ENCODE results near the gene AGAP1.

AGAP1 gene

DNA sequence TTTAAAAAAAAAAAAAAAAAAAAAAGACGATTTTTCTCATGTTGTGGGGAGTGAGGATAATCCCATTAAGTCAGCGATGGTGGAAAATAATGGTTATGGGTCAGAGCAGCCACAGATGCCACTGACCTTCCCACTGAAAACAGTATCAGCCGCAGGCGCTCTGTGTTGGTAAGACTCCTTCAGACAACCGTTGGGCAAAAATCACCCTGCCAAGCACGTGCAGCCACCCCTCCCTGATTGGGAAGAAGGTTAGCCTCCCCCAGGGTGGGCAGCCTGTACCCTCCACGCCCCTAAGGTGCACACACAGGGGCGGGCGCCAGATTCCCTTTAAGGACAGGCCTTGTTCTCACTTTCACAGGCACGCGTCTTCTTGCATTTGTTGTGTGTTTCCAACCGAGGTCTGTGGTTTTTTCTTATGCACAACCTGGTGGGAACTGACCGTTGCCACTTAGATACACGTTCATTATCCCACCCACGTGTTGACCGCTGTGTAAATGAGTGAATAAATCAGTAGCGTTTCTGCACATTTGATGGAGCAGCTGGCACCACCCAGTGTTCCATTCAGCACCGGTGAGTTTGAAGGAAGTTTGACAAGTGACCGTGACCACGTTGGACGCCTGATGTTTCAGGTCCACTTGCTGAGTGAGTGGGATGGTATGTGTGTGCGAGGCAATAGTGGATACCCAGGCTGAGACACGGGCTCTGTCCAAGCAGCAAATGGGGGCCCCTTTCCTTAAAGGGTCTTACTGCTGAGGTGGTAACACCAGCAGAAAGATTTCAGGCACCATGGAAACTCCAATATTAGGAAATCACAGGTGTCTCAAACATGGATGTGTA is 476.6 kb downstream of the AGAP1 start:
- no peak for DNase-seq (ENCODE audit: low spot score)
- H3K4me3 ChIP-seq, result no peak overlapping the region
- no peak overlapping the region for H3K27ac ChIP-seq
- TF ChIP-seq, protein P1, sequence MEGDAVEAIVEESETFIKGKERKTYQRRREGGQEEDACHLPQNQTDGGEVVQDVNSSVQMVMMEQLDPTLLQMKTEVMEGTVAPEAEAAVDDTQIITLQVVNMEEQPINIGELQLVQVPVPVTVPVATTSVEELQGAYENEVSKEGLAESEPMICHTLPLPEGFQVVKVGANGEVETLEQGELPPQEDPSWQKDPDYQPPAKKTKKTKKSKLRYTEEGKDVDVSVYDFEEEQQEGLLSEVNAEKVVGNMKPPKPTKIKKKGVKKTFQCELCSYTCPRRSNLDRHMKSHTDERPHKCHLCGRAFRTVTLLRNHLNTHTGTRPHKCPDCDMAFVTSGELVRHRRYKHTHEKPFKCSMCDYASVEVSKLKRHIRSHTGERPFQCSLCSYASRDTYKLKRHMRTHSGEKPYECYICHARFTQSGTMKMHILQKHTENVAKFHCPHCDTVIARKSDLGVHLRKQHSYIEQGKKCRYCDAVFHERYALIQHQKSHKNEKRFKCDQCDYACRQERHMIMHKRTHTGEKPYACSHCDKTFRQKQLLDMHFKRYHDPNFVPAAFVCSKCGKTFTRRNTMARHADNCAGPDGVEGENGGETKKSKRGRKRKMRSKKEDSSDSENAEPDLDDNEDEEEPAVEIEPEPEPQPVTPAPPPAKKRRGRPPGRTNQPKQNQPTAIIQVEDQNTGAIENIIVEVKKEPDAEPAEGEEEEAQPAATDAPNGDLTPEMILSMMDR (IDR thresholded peaks at IDR 0.05), result no peak

DNA sequence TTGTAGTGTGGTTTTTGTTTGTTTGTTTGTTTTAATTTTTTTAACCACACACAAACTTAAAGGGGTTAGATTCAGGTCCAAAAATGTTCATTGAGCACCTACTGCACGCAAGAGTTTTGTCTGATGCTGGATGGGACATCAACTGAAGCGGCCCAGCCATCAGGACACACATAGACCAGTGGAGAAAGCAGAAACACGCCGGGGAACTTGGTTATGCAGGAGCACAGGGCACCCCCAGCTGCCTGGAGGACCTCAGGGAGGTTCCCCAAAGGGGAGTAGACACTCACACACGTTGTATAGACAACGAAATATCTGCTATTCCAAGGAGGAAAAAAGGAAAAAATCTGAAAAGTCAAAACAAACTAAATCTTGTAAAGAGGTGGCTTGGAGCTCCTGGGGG is 482.7 kb downstream of the AGAP1 start:
- no peak for DNase-seq (ENCODE audit: low spot score)
- Histone ChIP-seq H3K27ac (no peak overlapping the region), H3K4me3 (no peak overlapping the region)
- TF ChIP-seq, protein P1 (IDR thresholded peaks at IDR 0.05), result no peak

DNA sequence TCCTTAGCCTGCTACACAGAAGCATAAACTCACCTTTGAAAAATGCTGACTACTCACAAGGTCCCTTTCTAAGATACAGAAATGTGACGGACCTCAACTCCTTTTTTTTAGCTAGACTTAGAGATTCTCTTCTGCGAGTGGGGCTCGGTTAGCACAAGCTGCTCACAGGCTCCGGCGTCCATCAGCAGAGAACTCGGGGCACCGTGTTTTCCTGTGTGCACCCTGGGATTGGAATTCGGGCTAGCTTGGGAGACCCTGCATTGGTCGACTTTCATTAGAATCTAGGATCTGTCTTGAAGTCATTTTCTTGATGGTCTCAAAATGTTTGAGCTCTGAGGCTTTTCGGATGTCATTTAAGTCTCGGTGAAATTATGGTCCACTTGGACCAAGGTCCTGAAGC is 483.1 kb downstream of the AGAP1 start:
- DNase-seq (ENCODE audit: low spot score), result no peak
- H3K4me3 ChIP-seq, result no peak overlapping the region
- TF ChIP-seq, protein P1 (IDR thresholded peaks at IDR 0.05), result no peak
- H3K27ac ChIP-seq, result no peak overlapping the region

DNA sequence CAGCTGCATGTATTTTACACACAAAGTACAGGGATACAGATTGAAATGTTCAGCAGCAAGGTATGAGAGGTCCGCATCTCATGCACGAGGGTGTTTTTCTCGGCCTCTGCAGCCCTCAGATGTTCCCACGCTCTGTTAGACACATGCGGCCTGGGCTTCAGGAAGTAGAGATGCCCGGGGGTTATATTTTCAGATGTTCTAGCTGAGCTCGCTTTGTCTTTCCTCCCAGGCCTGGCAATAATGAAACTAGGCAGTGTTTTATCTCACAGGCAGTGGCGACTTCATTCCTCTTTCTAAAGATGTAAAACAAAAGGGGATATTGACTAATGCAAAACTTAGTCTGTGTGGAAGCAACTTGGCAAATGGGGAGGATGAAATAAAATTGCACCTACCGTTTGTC is 483.6 kb downstream of the AGAP1 start:
- no peak overlapping the region for H3K27ac ChIP-seq
- DNase-seq (ENCODE audit: low spot score), result no peak
- no peak overlapping the region for H3K4me3 ChIP-seq
- TF ChIP-seq, protein P1 (IDR thresholded peaks at IDR 0.05), result no peak

DNA sequence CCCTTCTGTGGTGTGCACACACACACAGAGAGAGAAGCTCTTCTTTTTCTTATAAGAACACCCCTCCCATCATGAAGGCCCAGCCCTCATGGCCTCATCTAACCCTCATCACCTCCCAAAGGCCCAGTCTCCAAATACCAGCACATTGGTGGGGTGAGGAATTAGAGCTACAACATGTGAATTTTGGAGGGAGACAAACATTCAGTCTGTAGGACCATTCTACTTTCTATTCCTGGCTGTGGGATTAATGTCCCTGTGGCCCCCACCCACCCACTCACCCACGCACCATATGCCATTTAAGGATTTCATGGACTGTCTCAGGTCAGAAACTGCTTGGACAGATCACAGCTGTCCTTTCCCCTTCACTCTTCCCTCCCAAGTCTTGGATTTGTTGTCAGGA is 484.2 kb downstream of the AGAP1 start:
- Histone ChIP-seq H3K4me3 (no peak overlapping the region), H3K27ac (no peak overlapping the region)
- no peak for DNase-seq (ENCODE audit: low spot score)
- TF ChIP-seq, protein P1 (IDR thresholded peaks at IDR 0.05), result no peak

DNA sequence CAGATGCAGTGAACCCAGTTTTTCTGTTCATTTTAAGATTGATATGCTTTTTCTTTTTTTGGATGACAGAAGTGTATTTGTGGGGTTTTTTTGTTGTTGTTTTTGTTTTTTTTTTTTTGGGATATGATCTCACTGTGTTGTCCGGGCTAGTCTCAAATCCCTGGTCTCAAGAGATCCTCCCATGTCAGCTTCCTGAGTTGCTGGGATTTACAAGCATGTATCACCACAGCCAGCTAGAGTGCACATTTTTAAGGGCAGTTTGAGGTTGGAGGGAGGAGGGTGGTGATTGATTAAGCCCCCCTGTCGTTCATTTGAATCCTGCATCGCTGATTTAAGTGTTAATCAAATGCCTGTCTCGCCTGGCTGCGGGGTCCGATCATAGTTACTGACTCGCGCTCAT is 485.2 kb downstream of the AGAP1 start:
- TF ChIP-seq, protein P1 (IDR thresholded peaks at IDR 0.05), result no peak
- Histone ChIP-seq H3K27ac (no peak overlapping the region), H3K4me3 (no peak overlapping the region)
- DNase-seq (ENCODE audit: low spot score), result no peak

DNA sequence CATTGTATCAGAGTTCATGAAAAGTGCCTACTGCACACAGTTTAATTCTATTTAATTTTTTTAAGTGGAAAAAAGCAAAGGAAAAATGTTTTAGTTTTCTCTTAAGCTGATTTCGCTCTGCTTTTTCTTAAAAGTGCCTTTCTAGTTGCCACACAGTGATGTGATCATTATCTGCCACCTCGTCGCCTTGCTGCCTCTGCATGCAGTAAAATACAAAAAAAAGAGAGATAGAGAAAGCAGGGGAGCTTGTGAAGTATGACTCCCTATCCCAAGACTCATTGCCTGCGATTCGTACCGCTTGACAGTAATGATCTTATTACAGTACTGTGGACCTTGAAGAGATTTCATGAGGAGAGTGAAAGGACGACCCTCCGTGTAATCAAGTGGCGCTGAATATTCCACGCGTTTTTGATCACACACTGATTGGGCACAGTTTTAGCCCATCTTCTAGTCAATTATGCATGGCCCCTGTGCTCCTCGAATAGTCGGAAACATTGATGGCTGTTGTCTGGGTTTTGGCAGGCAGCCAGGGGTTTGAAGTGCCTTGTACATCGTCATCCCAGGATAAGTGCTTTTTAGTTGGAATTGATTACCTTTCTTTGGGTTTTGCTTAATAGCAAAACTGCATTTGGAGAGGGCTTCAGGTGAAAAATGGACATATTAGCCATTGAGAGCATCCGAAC is 486.1 kb downstream of the AGAP1 start:
- TF ChIP-seq, protein P1 (IDR thresholded peaks at IDR 0.05), result no peak
- Histone ChIP-seq H3K27ac (no peak overlapping the region), H3K4me3 (no peak overlapping the region)
- no peak for DNase-seq (ENCODE audit: low spot score)
